Ishikawa (cell line): ENCODE measurements around the gene PLA2G6.

Experiments
- CEBPB ChIP-seq: IDR thresholded peaks from 2 replicates; pipeline ENCODE4 v1.6.1; 2012
- CREB1 ChIP-seq: IDR thresholded peaks from 2 replicates; pipeline ENCODE4 v1.6.1; 2012; ENCODE audit warnings: low read depth
- EGR1 ChIP-seq: IDR thresholded peaks from 2 replicates; pipeline ENCODE4 v1.6.1; 2012
- EP300 ChIP-seq: IDR thresholded peaks from 2 replicates; pipeline ENCODE4 v1.6.1; 2012; ENCODE audit warnings: borderline replicate concordance
- FOXM1 ChIP-seq: IDR thresholded peaks from 2 replicates; pipeline ENCODE4 v1.6.1; 2012; ENCODE audit warnings: low read depth, borderline replicate concordance
- MAX ChIP-seq: IDR thresholded peaks from 2 replicates; pipeline ENCODE4 v1.6.1; 2012
- NFIC ChIP-seq: IDR thresholded peaks from 2 replicates; pipeline ENCODE4 v1.6.1; 2012
- RAD21 ChIP-seq: IDR thresholded peaks from 2 replicates; pipeline ENCODE4 v1.6.1; 2012; ENCODE audit warnings: low read depth
- REST ChIP-seq: IDR thresholded peaks from 2 replicates; pipeline ENCODE4 v1.6.1; 2012; ENCODE audit warnings: low read depth, mild to moderate bottlenecking
- TAF1 ChIP-seq: IDR thresholded peaks from 2 replicates; pipeline ENCODE4 v1.6.1; 2012; ENCODE audit warnings: low read depth, mild to moderate bottlenecking
- TCF12 ChIP-seq: IDR thresholded peaks from 2 replicates; pipeline ENCODE4 v1.6.1; 2012; ENCODE audit warnings: low read depth
- TEAD4 ChIP-seq: IDR thresholded peaks from 2 replicates; pipeline ENCODE4 v1.6.1; 2012
- USF1 ChIP-seq: IDR thresholded peaks from 2 replicates; pipeline ENCODE4 v1.6.1; 2012
- YY1 ChIP-seq: IDR thresholded peaks from 2 replicates; pipeline ENCODE4 v1.6.1; 2012; ENCODE audit warnings: low read depth
- ZBTB7A ChIP-seq: IDR thresholded peaks from 2 replicates; pipeline ENCODE4 v1.6.1; 2012; ENCODE audit warnings: low read depth

Gene PLA2G6

GRCh38 chr22:38193580-38193979 is 11.9 kb upstream of the PLA2G6 start:
- TF ChIP-seq RAD21 (no peak), TEAD4 (no peak), MAX (no peak), CREB1 (no peak), CEBPB (no peak), USF1 (no peak), YY1 (no peak), ZBTB7A (no peak), EGR1 (no peak), FOXM1 (no peak), EP300 (no peak), TCF12 (no peak), TAF1 (no peak), REST (no peak), NFIC (no peak)

- TF ChIP-seq RAD21 (no peak), NFIC (no peak), EGR1 (no peak), TEAD4 (no peak), MAX (no peak), YY1 (no peak), REST (no peak), TAF1 (no peak)
Observed at GRCh38 chr22:38192475-38192863, 10.8 kb upstream of the PLA2G6 start.

- TF ChIP-seq NFIC (no peak), EGR1 (no peak), MAX (no peak), RAD21 (no peak)
Observed at GRCh38 chr22:38191731-38192474, 10.3 kb upstream of the PLA2G6 start.

GRCh38 chr22:38191055-38191454 is 9.4 kb upstream of the PLA2G6 start:
- no peak for TF ChIP-seq ZBTB7A
- TF ChIP-seq NFIC: no peak
- no peak for TF ChIP-seq RAD21
- TF ChIP-seq TCF12: no peak
- no peak for TF ChIP-seq REST
- no peak for TF ChIP-seq MAX

GRCh38 chr22:38190581-38190980 is 9.0 kb upstream of the PLA2G6 start:
- no peak for TF ChIP-seq USF1
- no peak for TF ChIP-seq FOXM1
- no peak for TF ChIP-seq EGR1
- TF ChIP-seq REST: no peak
- TF ChIP-seq TEAD4: no peak
- TF ChIP-seq TCF12: no peak
- no peak for TF ChIP-seq ZBTB7A
- no peak for TF ChIP-seq NFIC
- no peak for TF ChIP-seq EP300
- TF ChIP-seq YY1: no peak
- TF ChIP-seq CREB1: no peak
- no peak for TF ChIP-seq MAX
- TF ChIP-seq CEBPB: no peak
- TF ChIP-seq TAF1: no peak
- TF ChIP-seq RAD21: no peak
